ENCODE measurements around the gene JCAD. TPM values are rescaled to one million over a fixed set of nuclear protein-coding genes. Genes with fewer than 3 reads are reported as not detected.
"Not testable (repeated sequence)": the region's sequence is repeated elsewhere in the genome, so short reads cannot be mapped to it uniquely, and the experiment has no call there.

Gene JCAD
- total RNA-seq, 1 donor from 2014 or later = not detected

GRCh38 chr10:30011956-30012647 lies 47.3 kb downstream of the JCAD start:
- DNase-seq = no peak
- no peak overlapping the region for H3K4me3 Mint-ChIP-seq
- POLR2A ChIA-PET = no interaction called here
- H3K27me3 Mint-ChIP-seq = peaks cover 11% of the 10 kb centered on the region
- no peaks in the 10 kb centered on the region for H3K9me3 Mint-ChIP-seq
- no peak for ATAC-seq (ENCODE audit: low read depth)
- H3K27ac Mint-ChIP-seq = no peak overlapping the region
- H3K4me1 Mint-ChIP-seq = no peaks in the 10 kb centered on the region
- no peak for TF ChIP-seq CTCF (IDR thresholded peaks at IDR 0.05)
- CTCF ChIA-PET = interaction anchor here (1.4 to 1.7 kb wide), 2 partner anchors 10 to 14 kb away, joined by 4 read pairs; no protein-coding TSS in a partner anchor
- H3K36me3 Mint-ChIP-seq (ENCODE audit: low read depth) = no peaks in the 10 kb centered on the region
- intact Hi-C loops (cut with micrococcal nuclease) = no loop called here

GRCh38 chr10:30011396-30011795 lies 48.0 kb downstream of the JCAD start:
- no peaks in the 10 kb centered on the region for H3K9me3 Mint-ChIP-seq
- no peaks in the 10 kb centered on the region for H3K36me3 Mint-ChIP-seq (ENCODE audit: low read depth)
- H3K27me3 Mint-ChIP-seq = peaks cover 11% of the 10 kb centered on the region
- H3K4me1 Mint-ChIP-seq = no peaks in the 10 kb centered on the region
- DNase-seq (no peak), ATAC-seq (ENCODE audit: low read depth) (no peak)
- ChIA-PET POLR2A (no interaction called here), CTCF (interaction anchor here (1.4 kb wide), 1 partner anchor 9 kb away, joined by 4 read pairs; no protein-coding TSS in a partner anchor)
- no peak overlapping the region for H3K4me3 Mint-ChIP-seq
- intact Hi-C loops (cut with micrococcal nuclease) = no loop called here
- H3K27ac Mint-ChIP-seq = no peak overlapping the region
- no peak for TF ChIP-seq CTCF (IDR thresholded peaks at IDR 0.05)

- H3K9me3 Mint-ChIP-seq = no peaks in the 10 kb centered on the region
- H3K36me3 Mint-ChIP-seq (ENCODE audit: low read depth) = no peaks in the 10 kb centered on the region
- ChIA-PET CTCF (no interaction called here), POLR2A (no interaction called here)
- H3K27me3 Mint-ChIP-seq = peaks cover 13% of the 10 kb centered on the region
- no peak overlapping the region for H3K27ac Mint-ChIP-seq
- DNase-seq = no peak
- no peaks in the 10 kb centered on the region for H3K4me1 Mint-ChIP-seq
- no peak for TF ChIP-seq CTCF (IDR thresholded peaks at IDR 0.05)
- H3K4me3 Mint-ChIP-seq = no peak overlapping the region
- intact Hi-C loops (cut with micrococcal nuclease) = no loop called here
- no peak for ATAC-seq (ENCODE audit: low read depth)
These were observed 52.0 kb downstream of the JCAD start for GRCh38 chr10:30007406-30007805.

GRCh38 chr10:30006410-30006809 lies 53.0 kb downstream of the JCAD start:
- Mint-ChIP-seq H3K27ac (no peak overlapping the region), H3K9me3 (no peaks in the 10 kb centered on the region), H3K36me3 (ENCODE audit: low read depth) (no peaks in the 10 kb centered on the region), H3K4me1 (no peaks in the 10 kb centered on the region), H3K27me3 (peaks cover 13% of the 10 kb centered on the region), H3K4me3 (no peak overlapping the region)
- no peak for TF ChIP-seq CTCF (IDR thresholded peaks at IDR 0.05)
- ChIA-PET POLR2A (no interaction called here), CTCF (no interaction called here)
- no peak for DNase-seq
- no peak for ATAC-seq (ENCODE audit: low read depth)
- intact Hi-C loops (cut with micrococcal nuclease) = no loop called here

- intact Hi-C loops (cut with micrococcal nuclease); DNase-seq; POLR2A ChIA-PET; H3K36me3 Mint-ChIP-seq (ENCODE audit: low read depth); H3K4me3 Mint-ChIP-seq; H3K9me3 Mint-ChIP-seq; ATAC-seq (ENCODE audit: low read depth); H3K27ac Mint-ChIP-seq; H3K4me1 Mint-ChIP-seq; CTCF ChIA-PET: not testable (repeated sequence)
- H3K27me3 Mint-ChIP-seq = peaks cover 13% of the 10 kb centered on the region
These were observed 54.3 kb downstream of the JCAD start for GRCh38 chr10:30005116-30005515.
